H9 (cell line): ENCODE results near the gene MGAT4B. TPM values are rescaled to one million over a fixed set of nuclear protein-coding genes. Genes with fewer than 3 reads are reported as not detected.

Source experiments
- DNase-seq: peaks from one replicate; pipeline ENCODE4 v3.0.0-alpha.2; 2017
- H2AFZ ChIP-seq: one replicate; pipeline ENCODE4 v1.6.1; 2013; ENCODE audit warnings: mild to moderate bottlenecking, low read length, control low read depth, moderate library complexity
- H2AK5ac ChIP-seq: 2 replicates; pipeline ENCODE4 v1.6.1; 2013; ENCODE audit warnings: low read length, control low read depth, mixed read lengths; ENCODE audit not compliant: insufficient read length
- H2BK120ac ChIP-seq: one replicate; pipeline ENCODE4 v1.6.1; 2013; ENCODE audit warnings: low read depth, mild to moderate bottlenecking, low read length, control low read depth, inconsistent platforms; ENCODE audit not compliant: poor library complexity, severe bottlenecking
- H2BK12ac ChIP-seq: 2 replicates; pipeline ENCODE4 v1.6.1; 2013; ENCODE audit warnings: low read length, control low read depth, mixed read lengths, low read depth; ENCODE audit not compliant: insufficient read length
- H2BK15ac ChIP-seq: 2 replicates; pipeline ENCODE4 v1.6.1; 2013; ENCODE audit warnings: low read depth, low read length, control low read depth
- H2BK20ac ChIP-seq: one replicate; pipeline ENCODE4 v1.6.1; 2013; ENCODE audit warnings: low read depth, mild to moderate bottlenecking, low read length, control low read depth, inconsistent platforms; ENCODE audit not compliant: poor library complexity, severe bottlenecking
- H2BK5ac ChIP-seq: 2 replicates; pipeline ENCODE4 v1.6.1; 2013; ENCODE audit warnings: low read length, control low read depth, mixed read lengths; ENCODE audit not compliant: insufficient read length
- H3K14ac ChIP-seq: 2 replicates; pipeline ENCODE4 v1.6.1; 2013; ENCODE audit warnings: low read length, control low read depth; ENCODE audit not compliant: insufficient read depth
- H3K18ac ChIP-seq: 2 replicates; pipeline ENCODE4 v1.6.1; 2013; ENCODE audit warnings: low read depth, mild to moderate bottlenecking, mixed read lengths, low read length, control low read depth; ENCODE audit not compliant: insufficient read length
- H3K23ac ChIP-seq: 2 replicates; pipeline ENCODE4 v1.6.1; 2013; ENCODE audit warnings: low read length, control low read depth, mixed read lengths, low read depth; ENCODE audit not compliant: insufficient read length
- H3K23me2 ChIP-seq: 2 replicates; pipeline ENCODE4 v1.6.1; 2013; ENCODE audit warnings: low read depth, mild to moderate bottlenecking, mixed read lengths, low read length, control low read depth; ENCODE audit not compliant: insufficient read length, poor library complexity, severe bottlenecking
- H3K27ac ChIP-seq: 2 replicates; pipeline ENCODE4 v1.5.1; 2013; ENCODE audit warnings: low read length, control low read depth, mixed read lengths, low read depth; ENCODE audit not compliant: insufficient read length
- H3K27me3 ChIP-seq: 2 replicates; pipeline ENCODE4 v1.6.1; 2013; ENCODE audit warnings: low read length, control low read depth, inconsistent platforms; ENCODE audit not compliant: insufficient read depth
- H3K4ac ChIP-seq: 2 replicates; pipeline ENCODE4 v1.6.1; 2013; ENCODE audit warnings: low read depth, mild to moderate bottlenecking, control low read depth, inconsistent platforms, low read length, moderate library complexity
- H3K4me1 ChIP-seq: 2 replicates; pipeline ENCODE4 v1.6.1; 2013; ENCODE audit warnings: low read length, control low read depth, inconsistent platforms; ENCODE audit not compliant: insufficient read depth
- H3K4me2 ChIP-seq: 2 replicates; pipeline ENCODE4 v1.6.1; 2013; ENCODE audit warnings: low read length, control low read depth, mixed read lengths; ENCODE audit not compliant: insufficient read length, insufficient read depth
- H3K56ac ChIP-seq: 2 replicates; pipeline ENCODE4 v1.6.1; 2013; ENCODE audit warnings: low read depth, mild to moderate bottlenecking, mixed read lengths, low read length, control low read depth; ENCODE audit not compliant: insufficient read length
- H3K79me1 ChIP-seq: 2 replicates; pipeline ENCODE4 v1.6.1; 2013; ENCODE audit warnings: low read depth, mild to moderate bottlenecking, moderate library complexity, low read length, control low read depth, inconsistent platforms; ENCODE audit not compliant: insufficient read depth, poor library complexity, severe bottlenecking
- H3K79me2 ChIP-seq: 2 replicates; pipeline ENCODE4 v1.6.1; 2013; ENCODE audit warnings: low read length, control low read depth, inconsistent platforms; ENCODE audit not compliant: insufficient read depth
- H3K9ac ChIP-seq: 2 replicates; pipeline ENCODE4 v1.6.1; 2013; ENCODE audit warnings: low read length, control low read depth, mixed read lengths; ENCODE audit not compliant: insufficient read length; ENCODE audit errors: extremely low read depth
- H3K9me3 ChIP-seq: one replicate; pipeline ENCODE4 v1.6.1; 2013; ENCODE audit warnings: low read depth, low read length, inconsistent platforms; ENCODE audit not compliant: control insufficient read depth
- H3T11ph ChIP-seq: one replicate; pipeline ENCODE4 v1.6.1; 2013; ENCODE audit warnings: mild to moderate bottlenecking, low read length, control low read depth, inconsistent platforms
- H4K20me1 ChIP-seq: one replicate; pipeline ENCODE4 v1.6.1; 2013; ENCODE audit not compliant: control insufficient read depth, insufficient read length, insufficient read depth
- H4K5ac ChIP-seq: 2 replicates; pipeline ENCODE4 v1.6.1; 2013; ENCODE audit warnings: low read depth, mild to moderate bottlenecking, mixed read lengths, low read length, control low read depth; ENCODE audit not compliant: insufficient read length
- H4K8ac ChIP-seq: replicated peaks from 2 replicates; pipeline ENCODE4 v1.6.1; 2013; ENCODE audit warnings: low read length, control low read depth, mixed read lengths, low read depth; ENCODE audit not compliant: insufficient read length
- H4K91ac ChIP-seq: 2 replicates; pipeline ENCODE4 v1.6.1; 2013; ENCODE audit warnings: low read depth, mild to moderate bottlenecking, moderate library complexity, mixed read lengths, low read length, control low read depth; ENCODE audit not compliant: insufficient read length
- H3K27ac Mint-ChIP-seq, 3 experiments: 2 replicates in 2 of 3; 3 replicates in 1 of 3; pipeline ENCODE4 v1.8.0; 2020 to 2021; ENCODE audit warnings: mixed read lengths in 3 of 3, mild to moderate bottlenecking in 1 of 3, moderate library complexity in 1 of 3
- H3K27me3 Mint-ChIP-seq: 2 replicates; pipeline ENCODE4 v1.8.0; 2021; ENCODE audit warnings: low read depth, mild to moderate bottlenecking, moderate library complexity, mixed read lengths
- H3K36me3 Mint-ChIP-seq, 3 experiments: 2 replicates in 2 of 3; 3 replicates in 1 of 3; pipeline ENCODE4 v1.8.0; 2020 to 2021; ENCODE audit warnings: low read depth in 3 of 3, mixed read lengths in 3 of 3; ENCODE audit not compliant: insufficient read depth in 1 of 3
- H3K4me1 Mint-ChIP-seq, 2 experiments: 2 replicates each; pipeline ENCODE4 v1.8.0; 2020; ENCODE audit warnings: mixed read lengths in 2 of 2
- H3K4me3 Mint-ChIP-seq, 2 experiments: 2 replicates in 1 of 2; 3 replicates in 1 of 2; pipeline ENCODE4 v1.8.0; 2020 to 2021; ENCODE audit warnings: mild to moderate bottlenecking in 2 of 2, mixed read lengths in 2 of 2, moderate library complexity in 1 of 2
- H3K9me3 Mint-ChIP-seq, 2 experiments: 2 replicates in 1 of 2; 3 replicates in 1 of 2; pipeline ENCODE4 v1.8.0; 2020; ENCODE audit warnings: mild to moderate bottlenecking in 2 of 2, mixed read lengths in 2 of 2, moderate library complexity in 1 of 2
- WGBS: extraction: QIAGEN DNeasy Blood & Tissue Kit; methylation state at CpG from one replicate; pipeline ENCODE4 v1.1.7; 2013; ENCODE audit warnings: missing lambda C conversion rate, low lambda C conversion rate, mixed read lengths; ENCODE audit not compliant: insufficient read length; ENCODE audit errors: extremely low coverage; 5-methylcytosine and 5-hydroxymethylcytosine counted together
- total RNA-seq: library from RNA; stranded (reverse); gene quantifications from 2 replicates; pipeline ENCODE4 v1.2.1, GENCODE V29; 2021
- TF ChIP-seq, protein P1 (sequence below): fragments of 200-600 bp; sonication (generic); conservative IDR thresholded peaks from 3 replicates; pipeline ENCODE4 v1.8.0; 2021; ENCODE audit warnings: antibody characterized with exemption, mild to moderate bottlenecking

The MGAT4B gene
- total RNA-seq, 1 experiment from 2014 or later: 147 TPM

DNA sequence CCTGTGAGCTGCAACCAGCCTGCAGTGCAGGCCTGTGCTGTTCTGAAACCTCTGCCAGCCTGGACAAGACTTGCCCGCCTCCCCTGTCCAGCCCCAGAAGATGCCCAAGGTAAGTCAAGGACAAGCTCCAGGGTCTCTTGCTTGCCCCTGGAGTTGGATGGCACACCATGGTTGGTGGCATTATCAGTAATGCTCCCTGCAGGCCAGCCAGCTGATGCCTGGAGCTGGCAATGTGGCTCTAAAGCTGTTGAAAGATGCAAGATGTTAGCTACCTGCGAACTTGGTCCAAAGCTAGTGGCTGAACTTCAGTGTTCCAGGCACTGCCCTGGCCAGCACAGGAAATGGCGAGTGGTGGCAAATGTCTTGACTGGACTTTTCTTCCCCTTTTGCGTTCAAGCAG is 26.8 kb downstream of the MGAT4B start:
- no CpG with 5 or more reads among the region's 4 CpGs for WGBS
- Histone ChIP-seq H3K9ac (no peak overlapping the region), H3K9me3 (no peaks in the 10 kb centered on the region), H2BK5ac (no peak overlapping the region), H4K91ac (no peak overlapping the region), H3T11ph (no peak overlapping the region), H4K5ac (no peak overlapping the region), H3K4ac (no peak overlapping the region), H3K23ac (no peak overlapping the region), H3K4me2 (no peak overlapping the region), H2AK5ac (no peak overlapping the region), H4K8ac (no peak overlapping the region), H2BK12ac (no peak overlapping the region), H2BK20ac (no peak overlapping the region), H3K27me3 (no peaks in the 10 kb centered on the region), H4K20me1 (no peaks in the 10 kb centered on the region), H3K14ac (no peak overlapping the region), H3K4me1 (no peaks in the 10 kb centered on the region), H3K18ac (no peak overlapping the region), H3K56ac (no peak overlapping the region), H3K27ac (no peak overlapping the region), H2AFZ (no peak overlapping the region), H3K79me1 (no peaks in the 10 kb centered on the region), H2BK120ac (no peak overlapping the region), H3K79me2 (no peaks in the 10 kb centered on the region), H3K23me2 (no peaks in the 10 kb centered on the region), H2BK15ac (no peak overlapping the region)
- peaks cover 5% of the 10 kb centered on the region for H3K27me3 Mint-ChIP-seq
- H3K4me1 Mint-ChIP-seq: no peaks in the 10 kb centered on the region
- no peak for DNase-seq
- no peaks in the 10 kb centered on the region for H3K9me3 Mint-ChIP-seq
- no peak overlapping the region for H3K27ac Mint-ChIP-seq
- H3K36me3 Mint-ChIP-seq: peaks cover 24 to 45% (median 30%) of the 10 kb centered on the region in 3 experiments
- TF ChIP-seq, protein P1, sequence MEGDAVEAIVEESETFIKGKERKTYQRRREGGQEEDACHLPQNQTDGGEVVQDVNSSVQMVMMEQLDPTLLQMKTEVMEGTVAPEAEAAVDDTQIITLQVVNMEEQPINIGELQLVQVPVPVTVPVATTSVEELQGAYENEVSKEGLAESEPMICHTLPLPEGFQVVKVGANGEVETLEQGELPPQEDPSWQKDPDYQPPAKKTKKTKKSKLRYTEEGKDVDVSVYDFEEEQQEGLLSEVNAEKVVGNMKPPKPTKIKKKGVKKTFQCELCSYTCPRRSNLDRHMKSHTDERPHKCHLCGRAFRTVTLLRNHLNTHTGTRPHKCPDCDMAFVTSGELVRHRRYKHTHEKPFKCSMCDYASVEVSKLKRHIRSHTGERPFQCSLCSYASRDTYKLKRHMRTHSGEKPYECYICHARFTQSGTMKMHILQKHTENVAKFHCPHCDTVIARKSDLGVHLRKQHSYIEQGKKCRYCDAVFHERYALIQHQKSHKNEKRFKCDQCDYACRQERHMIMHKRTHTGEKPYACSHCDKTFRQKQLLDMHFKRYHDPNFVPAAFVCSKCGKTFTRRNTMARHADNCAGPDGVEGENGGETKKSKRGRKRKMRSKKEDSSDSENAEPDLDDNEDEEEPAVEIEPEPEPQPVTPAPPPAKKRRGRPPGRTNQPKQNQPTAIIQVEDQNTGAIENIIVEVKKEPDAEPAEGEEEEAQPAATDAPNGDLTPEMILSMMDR: no peak
- H3K4me3 Mint-ChIP-seq: no peak overlapping the region
